H1 (cell line): ENCODE data around the gene MAGIX. TPM values are rescaled to one million over a fixed set of nuclear protein-coding genes. Genes with fewer than 3 reads are reported as not detected.

Experiments
- BRCA1 ChIP-seq: IDR thresholded peaks from 2 replicates; pipeline ENCODE4 v1.6.1; 2012; ENCODE audit warnings: low read depth, low read length, improper control_type of control experiment
- CHD1 ChIP-seq: IDR thresholded peaks from 2 replicates; pipeline ENCODE4 v1.6.1; 2012; ENCODE audit warnings: low read depth, low read length, improper control_type of control experiment
- CHD7 ChIP-seq: fragments of 300-600 bp; sonication (generic); IDR thresholded peaks from 2 replicates; pipeline ENCODE4 v1.7.1; 2012; ENCODE audit warnings: low read length, moderate library complexity, mild to moderate bottlenecking, inconsistent platforms; ENCODE audit not compliant: insufficient replicate concordance
- CTBP2 ChIP-seq: IDR thresholded peaks from 2 replicates; pipeline ENCODE4 v1.7.0; 2011; ENCODE audit warnings: borderline replicate concordance, mild to moderate bottlenecking, moderate library complexity, mixed read lengths, low read length; ENCODE audit not compliant: insufficient read depth, insufficient read length
- JUND ChIP-seq: IDR thresholded peaks from 2 replicates; pipeline ENCODE4 v1.6.1; 2011; ENCODE audit warnings: mild to moderate bottlenecking, improper control_type of control experiment, low read length
- SP2 ChIP-seq: IDR thresholded peaks from 2 replicates; pipeline ENCODE4 v1.6.1; 2012; ENCODE audit warnings: mild to moderate bottlenecking, low read length, inconsistent platforms
- polyA plus RNA-seq, 7 experiments: library from polyadenylated mRNA; depleted of rRNA in 3 of 7; stranded (reverse) in 5 of 7; unstranded in 2 of 7; fragments of >200 nt in 5 of 7; fragments of 200-250 nt in 2 of 7; gene quantifications; 1 replicate in 5 of 7; 2 replicates in 1 of 7; 4 replicates in 1 of 7; pipeline versions ENCODE4 v1.2.1 to v1.2.3, GENCODE V29; 2011 to 2013; ENCODE audit warnings: missing spikeins in 2 of 7, mixed read lengths in 2 of 7
- total RNA-seq: library from RNA; stranded (reverse); fragmentation: NEBNext Ultra II Directional; extraction: Animal tissue kit (Norgen Biotek cat#: 25700); gene quantifications from 2 replicates; pipeline ENCODE4 v1.2.1, GENCODE V29; 2021
- TF ChIP-seq, protein P1 (sequence below): IDR thresholded peaks from 2 replicates; pipeline ENCODE4 v1.6.1; 2011; ENCODE audit warnings: low read length, improper control_type of control experiment

Gene MAGIX
- total and polyA plus RNA-seq, 2 of the 8 experiments (the other 6 are each of a cell fraction or from before 2014, with no cell fraction given), result 0.37 to 1.1 TPM

DNA sequence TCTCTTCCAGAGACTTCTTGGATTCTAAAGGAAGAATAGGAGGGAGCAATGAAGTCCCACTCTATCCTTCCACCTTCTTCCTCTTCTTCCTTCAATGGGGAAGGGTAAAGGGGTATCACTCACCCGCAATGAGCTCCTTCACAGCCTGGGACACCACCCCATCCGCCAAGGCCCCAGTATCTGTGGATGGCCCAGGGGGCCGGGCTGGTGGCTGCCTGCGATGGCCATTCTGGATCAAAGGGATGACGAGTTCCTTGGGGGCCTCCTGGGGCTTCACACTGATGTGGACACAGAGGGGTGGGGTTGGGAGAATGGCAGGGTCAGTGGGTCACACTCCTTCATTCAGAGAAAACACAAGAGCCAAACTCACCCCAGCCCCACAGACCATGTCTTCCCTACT, 40.1 kb upstream of the MAGIX start (continued):
- TF ChIP-seq CHD7 (no peak), BRCA1 (no peak), SP2 (no peak), CHD1 (no peak), JUND (no peak), CTBP2 (no peak)
- TF ChIP-seq, protein P1, sequence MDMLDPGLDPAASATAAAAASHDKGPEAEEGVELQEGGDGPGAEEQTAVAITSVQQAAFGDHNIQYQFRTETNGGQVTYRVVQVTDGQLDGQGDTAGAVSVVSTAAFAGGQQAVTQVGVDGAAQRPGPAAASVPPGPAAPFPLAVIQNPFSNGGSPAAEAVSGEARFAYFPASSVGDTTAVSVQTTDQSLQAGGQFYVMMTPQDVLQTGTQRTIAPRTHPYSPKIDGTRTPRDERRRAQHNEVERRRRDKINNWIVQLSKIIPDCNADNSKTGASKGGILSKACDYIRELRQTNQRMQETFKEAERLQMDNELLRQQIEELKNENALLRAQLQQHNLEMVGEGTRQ, result no peak
